ENCODE results near the gene PFN3.

Gene PFN3

DNA sequence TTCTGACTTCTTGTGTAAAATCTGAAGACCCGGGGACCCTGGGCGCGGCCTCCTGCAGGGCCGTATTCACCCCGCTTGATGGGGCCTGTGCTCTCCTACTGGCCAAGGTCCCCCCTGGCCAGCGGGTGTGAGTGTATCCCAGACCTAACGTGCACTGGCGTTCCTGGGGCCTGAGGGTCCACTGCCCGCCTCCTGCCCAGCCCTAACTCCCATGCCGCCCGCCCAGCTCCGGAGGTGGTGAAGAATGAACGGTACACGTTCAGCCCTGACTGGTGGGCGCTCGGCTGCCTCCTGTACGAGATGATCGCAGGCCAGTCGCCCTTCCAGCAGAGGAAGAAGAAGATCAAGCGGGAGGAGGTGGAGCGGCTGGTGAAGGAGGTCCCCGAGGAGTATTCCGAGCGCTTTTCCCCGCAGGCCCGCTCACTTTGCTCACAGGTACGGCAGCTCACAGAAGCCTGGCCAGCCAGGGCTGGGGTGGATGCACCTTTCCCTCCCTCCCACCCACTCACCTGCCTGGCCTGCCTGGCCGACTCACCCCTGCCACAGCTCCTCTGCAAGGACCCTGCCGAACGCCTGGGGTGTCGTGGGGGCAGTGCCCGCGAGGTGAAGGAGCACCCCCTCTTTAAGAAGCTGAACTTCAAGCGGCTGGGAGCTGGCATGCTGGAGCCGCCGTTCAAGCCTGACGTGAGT, 35.5 kb upstream of the PFN3 start:
- DNase-seq (ENCODE audit: low spot score): no peak
- Histone ChIP-seq H3K4me3 (no peak overlapping the region), H3K27ac (no peak overlapping the region)
- TF ChIP-seq, protein P1, sequence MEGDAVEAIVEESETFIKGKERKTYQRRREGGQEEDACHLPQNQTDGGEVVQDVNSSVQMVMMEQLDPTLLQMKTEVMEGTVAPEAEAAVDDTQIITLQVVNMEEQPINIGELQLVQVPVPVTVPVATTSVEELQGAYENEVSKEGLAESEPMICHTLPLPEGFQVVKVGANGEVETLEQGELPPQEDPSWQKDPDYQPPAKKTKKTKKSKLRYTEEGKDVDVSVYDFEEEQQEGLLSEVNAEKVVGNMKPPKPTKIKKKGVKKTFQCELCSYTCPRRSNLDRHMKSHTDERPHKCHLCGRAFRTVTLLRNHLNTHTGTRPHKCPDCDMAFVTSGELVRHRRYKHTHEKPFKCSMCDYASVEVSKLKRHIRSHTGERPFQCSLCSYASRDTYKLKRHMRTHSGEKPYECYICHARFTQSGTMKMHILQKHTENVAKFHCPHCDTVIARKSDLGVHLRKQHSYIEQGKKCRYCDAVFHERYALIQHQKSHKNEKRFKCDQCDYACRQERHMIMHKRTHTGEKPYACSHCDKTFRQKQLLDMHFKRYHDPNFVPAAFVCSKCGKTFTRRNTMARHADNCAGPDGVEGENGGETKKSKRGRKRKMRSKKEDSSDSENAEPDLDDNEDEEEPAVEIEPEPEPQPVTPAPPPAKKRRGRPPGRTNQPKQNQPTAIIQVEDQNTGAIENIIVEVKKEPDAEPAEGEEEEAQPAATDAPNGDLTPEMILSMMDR (IDR thresholded peaks at IDR 0.05): no peak

DNA sequence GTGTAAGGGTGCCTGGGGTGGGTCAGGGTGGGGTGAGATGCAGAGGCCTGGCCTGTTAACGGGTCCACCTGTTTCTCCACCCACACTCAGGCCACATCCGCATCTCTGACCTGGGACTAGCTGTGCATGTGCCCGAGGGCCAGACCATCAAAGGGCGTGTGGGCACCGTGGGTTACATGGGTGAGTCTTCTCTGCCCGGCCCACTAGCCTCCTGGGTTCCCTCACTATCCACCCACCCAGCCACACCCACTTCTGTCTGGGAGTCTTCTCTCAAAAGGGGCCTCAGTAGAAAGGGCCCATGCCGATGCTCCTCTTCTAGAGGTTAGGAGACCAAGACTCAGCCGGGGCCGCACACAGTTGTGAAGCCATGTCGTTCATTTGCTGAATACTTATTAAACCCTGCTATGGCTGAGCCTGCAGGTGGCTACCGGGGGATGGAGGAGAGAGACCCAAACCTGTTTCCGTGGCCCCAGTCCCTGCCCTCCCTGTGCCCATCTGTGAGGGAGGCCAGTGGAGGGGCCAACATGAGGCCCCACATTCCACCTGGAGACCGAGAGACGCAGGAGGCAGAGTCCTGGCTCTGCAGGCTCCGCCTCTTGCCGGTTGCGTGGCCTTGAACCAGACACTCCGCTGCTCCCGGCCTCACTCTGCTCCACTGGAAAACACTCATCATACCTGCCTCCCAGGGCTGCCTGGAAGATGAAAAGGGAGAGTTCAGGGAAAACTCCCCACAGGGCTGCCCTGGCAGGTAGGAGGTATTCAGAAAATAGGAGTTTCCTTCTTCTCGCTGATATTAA, 34.7 kb upstream of the PFN3 start:
- Histone ChIP-seq H3K4me3 (no peak overlapping the region), H3K27ac (no peak overlapping the region)
- DNase-seq (ENCODE audit: low spot score): no peak
- TF ChIP-seq, protein P1 (IDR thresholded peaks at IDR 0.05): no peak

DNA sequence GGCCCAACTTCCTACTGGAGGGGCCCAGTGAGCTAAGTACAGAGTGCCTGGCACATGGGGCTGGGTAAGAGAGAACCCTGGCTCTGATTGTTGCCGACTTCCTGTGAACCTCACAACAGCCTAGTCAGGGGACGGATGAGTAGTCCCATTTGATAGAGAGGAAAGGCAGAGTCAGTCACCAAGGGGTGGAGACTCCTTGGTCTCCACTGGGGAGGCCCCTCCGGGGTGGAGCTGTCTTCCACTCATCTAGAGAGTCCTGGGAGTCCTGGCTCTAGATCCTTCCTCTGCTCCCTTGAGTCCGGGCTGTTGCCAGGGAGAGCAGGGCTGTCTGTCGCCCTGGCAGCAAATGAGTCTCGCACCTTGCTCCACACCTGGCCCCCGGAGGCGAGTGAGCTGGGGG, 34.0 kb upstream of the PFN3 start:
- Histone ChIP-seq H3K4me3 (no peak overlapping the region), H3K27ac (no peak overlapping the region)
- DNase-seq (ENCODE audit: low spot score): no peak
- TF ChIP-seq, protein P1 (IDR thresholded peaks at IDR 0.05): no peak

DNA sequence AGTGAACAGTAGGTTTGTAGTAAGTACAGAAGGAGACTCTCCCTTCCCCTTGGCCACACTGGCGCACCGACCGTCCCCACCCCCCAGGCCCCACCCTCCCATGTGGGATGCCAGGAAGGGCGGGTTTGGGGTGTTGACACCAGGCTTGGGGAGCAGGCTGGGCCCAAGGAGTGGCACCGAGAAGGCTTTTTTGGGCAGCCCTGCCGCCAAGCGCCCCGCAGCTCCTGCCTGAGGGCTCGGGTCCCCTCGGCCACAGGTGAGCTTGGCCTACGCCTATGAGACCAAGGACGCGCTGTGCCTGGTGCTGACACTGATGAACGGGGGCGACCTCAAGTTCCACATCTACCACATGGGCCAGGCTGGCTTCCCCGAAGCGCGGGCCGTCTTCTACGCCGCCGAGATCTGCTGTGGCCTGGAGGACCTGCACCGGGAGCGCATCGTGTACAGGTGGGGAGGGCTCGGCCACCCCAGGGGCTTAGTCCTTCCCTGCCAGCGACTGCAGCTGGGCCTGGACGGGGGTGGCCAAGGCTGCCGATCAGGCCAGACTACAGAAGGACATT, 33.3 kb upstream of the PFN3 start:
- Histone ChIP-seq H3K4me3 (no peak overlapping the region), H3K27ac (no peak overlapping the region)
- TF ChIP-seq, protein P1 (IDR thresholded peaks at IDR 0.05): no peak
- DNase-seq (ENCODE audit: low spot score): no peak

DNA sequence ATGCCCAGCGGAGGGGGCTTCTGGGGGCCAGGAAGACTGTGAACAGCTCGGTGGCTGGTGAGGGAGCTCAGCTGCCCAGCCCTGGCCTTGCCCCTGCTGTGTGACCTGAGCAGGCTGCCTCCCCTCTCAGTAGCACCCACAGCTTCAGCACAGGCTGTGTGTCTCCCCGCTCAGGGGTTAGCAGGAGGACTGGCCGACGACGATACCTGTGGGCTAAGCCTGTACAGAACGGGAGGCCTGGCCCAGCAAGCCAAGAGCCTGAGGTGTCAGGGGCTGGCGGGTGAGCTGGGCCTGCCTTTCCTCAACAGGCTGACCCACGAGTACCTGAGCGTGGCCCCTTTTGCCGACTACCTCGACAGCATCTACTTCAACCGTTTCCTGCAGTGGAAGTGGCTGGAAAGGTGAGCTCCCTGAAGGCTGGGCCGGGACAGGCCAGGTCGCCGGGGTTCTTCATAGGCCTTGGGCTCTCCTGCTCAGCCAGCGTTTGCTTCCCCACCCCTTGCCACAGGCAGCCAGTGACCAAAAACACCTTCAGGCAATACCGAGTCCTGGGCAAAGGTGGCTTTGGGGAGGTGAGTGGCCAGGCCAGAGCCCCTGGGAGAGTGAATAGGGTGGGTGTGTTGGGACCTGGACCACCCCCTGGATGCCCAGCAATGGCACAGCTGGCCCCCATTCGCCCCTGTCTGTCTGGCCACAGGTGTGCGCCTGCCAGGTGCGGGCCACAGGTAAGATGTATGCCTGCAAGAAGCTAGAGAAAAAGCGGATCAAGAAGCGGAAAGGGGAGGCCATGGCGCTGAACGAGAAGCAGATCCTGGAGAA, 32.6 kb upstream of the PFN3 start:
- TF ChIP-seq, protein P1 (IDR thresholded peaks at IDR 0.05): no peak
- Histone ChIP-seq H3K4me3 (no peak overlapping the region), H3K27ac (no peak overlapping the region)
- DNase-seq (ENCODE audit: low spot score): no peak

DNA sequence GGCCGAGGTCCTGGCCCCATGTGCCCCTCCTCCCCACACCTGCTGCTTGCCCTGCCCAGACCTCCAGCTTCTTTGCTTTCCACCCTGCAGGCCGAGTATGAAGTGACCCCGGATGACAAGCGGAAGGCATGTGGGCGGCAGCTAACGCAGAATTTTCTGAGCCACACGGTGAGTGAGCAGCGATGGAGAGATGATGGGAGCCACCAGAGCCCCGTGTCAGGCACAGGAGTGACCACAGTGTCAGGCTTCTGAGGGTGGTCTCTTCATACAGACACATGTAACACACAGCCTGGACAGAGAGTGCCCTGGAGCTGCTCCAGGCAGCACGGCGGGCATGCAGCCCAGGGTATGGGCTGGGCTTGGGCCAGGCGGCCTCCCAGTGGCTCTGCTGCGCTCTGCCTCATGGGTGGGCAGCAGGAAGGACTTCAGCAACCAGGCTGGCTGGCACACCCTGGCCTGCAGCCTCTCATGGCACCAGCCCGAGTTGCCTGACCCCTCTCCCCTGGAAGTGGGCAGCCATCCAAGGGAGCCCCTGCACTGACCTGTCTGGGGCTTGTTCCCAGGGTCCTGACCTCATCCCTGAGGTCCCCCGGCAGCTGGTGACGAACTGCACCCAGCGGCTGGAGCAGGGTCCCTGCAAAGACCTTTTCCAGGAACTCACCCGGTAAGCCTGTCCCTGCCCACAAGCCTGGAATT, 31.8 kb upstream of the PFN3 start:
- no peak for DNase-seq (ENCODE audit: low spot score)
- Histone ChIP-seq H3K27ac (no peak overlapping the region), H3K4me3 (no peak overlapping the region)
- TF ChIP-seq, protein P1 (IDR thresholded peaks at IDR 0.05): no peak

Data from coronary artery (tissue), 2 donors.